ENCODE measurements around the gene ADAMTS8. TPM values are rescaled to one million over a fixed set of nuclear protein-coding genes. Genes with fewer than 3 reads are reported as not detected.
A peak's percentile ranks its signal among the peaks of the same experiment; 100 is the strongest.

The ADAMTS8 gene
- total RNA-seq, 4 donors from 2014 or later, result 23.5 to 55.5 (median 29.8) TPM

- Histone ChIP-seq H3K4me3 (no peak overlapping the region), H3K4me1 (peaks cover 23 to 62% (median 59%) of the 10 kb centered on the region in 4 donors), H3K36me3 (no peaks in the 10 kb centered on the region), H3K9me3 (no peaks in the 10 kb centered on the region), H3K27ac (replicated peaks in 1 of 4) (peak overlapping the region in 1 of 4 donors; percentile 7), H3K27me3 (peaks cover 0 to 9% (median 0%) of the 10 kb centered on the region in 4 donors)
- no peak for DNase-seq (ENCODE audit: extremely low spot score)
- TF ChIP-seq POLR2AphosphoS5 (IDR thresholded peaks at IDR 0.05) (no peak), POLR2A (IDR thresholded peaks at IDR 0.05; ENCODE audit: low read depth) (no peak), CTCF (IDR thresholded peaks at IDR 0.05) (no peak), EP300 (IDR thresholded peaks at IDR 0.05) (no peak)
- intact Hi-C loops (cut with DNase I), result loop anchor here (10.0 kb wide), 1 partner anchor 108 kb away; the partner anchor contains the start of gene ZBTB44
- 95% methylated on average over 22 of the region's 22 CpGs for WGBS
Measured at GRCh38 chr11:130422251-130422995, 6.0 kb downstream of the ADAMTS8 start.

GRCh38 chr11:130421697-130422096 lies 6.7 kb downstream of the ADAMTS8 start:
- 100% methylated on average over 5 of the region's 8 CpGs for WGBS
- intact Hi-C loops (cut with DNase I), result loop anchor here (10.0 kb wide), 1 partner anchor 107 kb away; the partner anchor contains the start of gene ZBTB44
- Histone ChIP-seq H3K36me3 (peaks cover 0 to 4% (median 0%) of the 10 kb centered on the region in 4 donors), H3K4me3 (no peak overlapping the region), H3K27ac (replicated peaks in 1 of 4) (peak overlapping the region; percentile 57 to 80 (median 76)), H3K27me3 (peaks cover 0 to 2% (median 0%) of the 10 kb centered on the region in 4 donors), H3K4me1 (peaks cover 16 to 55% (median 52%) of the 10 kb centered on the region in 4 donors), H3K9me3 (no peaks in the 10 kb centered on the region)
- TF ChIP-seq POLR2A (IDR thresholded peaks at IDR 0.05; ENCODE audit: low read depth), result no peak
- no peak for TF ChIP-seq POLR2AphosphoS5 (IDR thresholded peaks at IDR 0.05)
- no peak for TF ChIP-seq EP300 (IDR thresholded peaks at IDR 0.05)
- no peak for TF ChIP-seq CTCF (IDR thresholded peaks at IDR 0.05)
- DNase-seq (ENCODE audit: extremely low spot score), result no peak

GRCh38 chr11:130421199-130421585 lies 7.2 kb downstream of the ADAMTS8 start:
- DNase-seq (ENCODE audit: extremely low spot score), result no peak
- Histone ChIP-seq H3K4me1 (peaks cover 12 to 50% (median 47%) of the 10 kb centered on the region in 4 donors), H3K9me3 (no peaks in the 10 kb centered on the region), H3K36me3 (peaks cover 0 to 9% (median under 1%) of the 10 kb centered on the region in 4 donors), H3K4me3 (no peak overlapping the region), H3K27me3 (no peaks in the 10 kb centered on the region), H3K27ac (replicated peaks in 1 of 4) (peak overlapping the region; percentile 57 to 80 (median 76))
- TF ChIP-seq CTCF (IDR thresholded peaks at IDR 0.05) (no peak), POLR2A (IDR thresholded peaks at IDR 0.05; ENCODE audit: low read depth) (no peak)
- intact Hi-C loops (cut with DNase I), result loop anchor here (10.0 kb wide), 1 partner anchor 106 kb away; the partner anchor contains the start of gene ZBTB44
- 72% methylated on average over 6 of the region's 7 CpGs for WGBS

GRCh38 chr11:130420478-130421198 lies 7.8 kb downstream of the ADAMTS8 start:
- Histone ChIP-seq H3K4me3 (no peak overlapping the region), H3K27me3 (no peaks in the 10 kb centered on the region), H3K9me3 (no peaks in the 10 kb centered on the region), H3K36me3 (peaks cover 0 to 9% (median 4%) of the 10 kb centered on the region in 4 donors), H3K4me1 (peaks cover 12 to 44% (median 42%) of the 10 kb centered on the region in 4 donors), H3K27ac (replicated peaks in 1 of 4) (peak overlapping the region; percentile 57 to 80 (median 76))
- peak; percentile 93 for DNase-seq (ENCODE audit: extremely low spot score)
- peak; percentile 70 to 75 for TF ChIP-seq POLR2AphosphoS5 (IDR thresholded peaks at IDR 0.05)
- no peak for TF ChIP-seq EP300 (IDR thresholded peaks at IDR 0.05)
- WGBS, result 46% methylated on average over 13 of the region's 14 CpGs
- intact Hi-C loops (cut with DNase I), result loop anchor here (10.0 kb wide), 1 partner anchor 106 kb away; the partner anchor contains the start of gene ZBTB44

DNA sequence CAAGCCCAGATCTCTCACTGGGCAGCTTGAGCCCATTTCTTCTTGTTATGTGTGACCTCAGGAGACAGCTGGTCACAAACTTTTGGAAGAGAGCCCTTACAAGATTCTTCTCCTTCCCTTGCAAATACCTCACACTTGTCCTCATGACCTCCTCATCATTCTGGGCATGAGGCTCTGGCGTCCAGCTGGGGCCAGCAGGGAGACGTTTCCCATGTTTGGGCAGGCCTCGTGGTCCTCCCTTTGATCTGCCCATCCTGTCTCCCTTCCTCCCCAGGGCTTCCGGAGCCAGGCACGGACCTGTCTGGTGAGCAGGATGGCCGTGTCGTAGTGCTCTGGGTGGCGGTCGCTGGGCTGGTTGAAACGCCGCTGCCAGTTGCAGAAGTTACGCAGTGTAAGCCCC lies 9.7 kb downstream of the ADAMTS8 start:
- Histone ChIP-seq H3K4me1 (peaks cover 12 to 52% (median 44%) of the 10 kb centered on the region in 4 donors), H3K4me3 (no peak overlapping the region), H3K27me3 (no peaks in the 10 kb centered on the region), H3K27ac (replicated peaks in 1 of 4) (peak overlapping the region; percentile 75 to 80 (median 76)), H3K9me3 (no peaks in the 10 kb centered on the region), H3K36me3 (peaks cover 0 to 12% (median 6%) of the 10 kb centered on the region in 4 donors)
- intact Hi-C loops (cut with DNase I), result no loop called here
- TF ChIP-seq EP300 (IDR thresholded peaks at IDR 0.05) (no peak), POLR2AphosphoS5 (IDR thresholded peaks at IDR 0.05) (peak; percentile 76 to 84), POLR2A (IDR thresholded peaks at IDR 0.05; ENCODE audit: low read depth) (no peak), CTCF (IDR thresholded peaks at IDR 0.05) (no peak)
- DNase-seq (ENCODE audit: extremely low spot score), result no peak
- 60% methylated on average over 12 of the region's 12 CpGs for WGBS

Data from esophagus muscularis mucosa (tissue), 4 donors.